Embryonic facial prominence (tissue), 1 donor: ENCODE data around the gene MMP14.

Experiments
- DNase-seq: peaks from one replicate; pipeline ENCODE4 v3.0.0-alpha.2; 2016; ENCODE audit errors: extremely low spot score

The MMP14 gene

GRCh38 chr14:22861651-22862050 lies 25.3 kb downstream of the MMP14 start:
- DNase-seq: no peak

GRCh38 chr14:22864979-22865378 lies 28.6 kb downstream of the MMP14 start:
- no peak for DNase-seq

- DNase-seq: no peak
These were observed 29.3 kb downstream of the MMP14 start for GRCh38 chr14:22865424-22866405.

- DNase-seq: no peak
These were observed 30.5 kb downstream of the MMP14 start for GRCh38 chr14:22866874-22867273.

- no peak for DNase-seq
These were observed 34.4 kb downstream of the MMP14 start for GRCh38 chr14:22870811-22871223.

GRCh38 chr14:22871224-22872032 lies 35.0 kb downstream of the MMP14 start, which contains the start of gene LRP10:
LRP10 (plus strand) TSS chr14:22871740; CDS start chr14:22872304, 564 bp downstream.
- DNase-seq: no peak

- DNase-seq: peak; percentile 75
These were observed 35.8 kb downstream of the MMP14 start for GRCh38 chr14:22872033-22872832.

- no peak for DNase-seq
These were observed 36.6 kb downstream of the MMP14 start for GRCh38 chr14:22872833-22873520.

- DNase-seq: no peak
These were observed 38.8 kb downstream of the MMP14 start for GRCh38 chr14:22875003-22875747.

GRCh38 chr14:22875748-22876319 lies 39.4 kb downstream of the MMP14 start:
- no peak for DNase-seq

- no peak for DNase-seq
These were observed 40.7 kb downstream of the MMP14 start for GRCh38 chr14:22877000-22877501.

- no peak for DNase-seq
These were observed 42.2 kb downstream of the MMP14 start for GRCh38 chr14:22878271-22879246.

- DNase-seq: no peak
These were observed 45.7 kb downstream of the MMP14 start for GRCh38 chr14:22882064-22882463.

GRCh38 chr14:22882529-22883172 lies 46.3 kb downstream of the MMP14 start:
- DNase-seq: peak; percentile 68

- DNase-seq: no peak
These were observed 47.0 kb downstream of the MMP14 start, which contains the start of gene REM2 for GRCh38 chr14:22883173-22883976. REM2 (plus strand) TSS chr14:22883222; CDS start chr14:22883288, 66 bp downstream.

- DNase-seq: no peak
These were observed 47.8 kb downstream of the MMP14 start for GRCh38 chr14:22884076-22884737.
